Kidney (tissue), 14 donors: Measurements from ENCODE around the gene TTC28. TPM values are rescaled to one million over a fixed set of nuclear protein-coding genes. Genes with fewer than 3 reads are reported as not detected.

Source experiments
- DNase-seq, 5 donors: peaks; one replicate each; pipeline ENCODE4 v3.0.0-alpha.2; 2013 to 2020
- FAIRE-seq: peaks from 2 replicates; lab custom pipeline; 2012; peaks lifted over from hg19 to GRCh38; lab: Jason Lieb, UNC
- H3K27ac ChIP-seq, 2 donors: one replicate each; pipeline ENCODE4 v1.7.0; 2013; ENCODE audit warnings: low read depth in 2 of 2, low read length in 2 of 2, inconsistent platforms in 1 of 2
- H3K27me3 ChIP-seq: one replicate; pipeline ENCODE4 v1.7.1; 2013; ENCODE audit warnings: low read length, inconsistent platforms; ENCODE audit not compliant: control insufficient read depth, insufficient read depth
- H3K36me3 ChIP-seq, 3 donors: one replicate each; pipeline versions ENCODE4 v1.7.0 to v1.7.1; 2013; ENCODE audit warnings: low read length in 3 of 3, control low read depth in 1 of 3, inconsistent platforms in 1 of 3; ENCODE audit not compliant: insufficient read depth in 3 of 3, control insufficient read depth in 2 of 3
- H3K4me1 ChIP-seq, 3 donors: one replicate each; pipeline versions ENCODE4 v1.7.0 to v1.7.1; 2013; ENCODE audit warnings: low read length in 3 of 3, inconsistent platforms in 1 of 3, low read depth in 1 of 3; ENCODE audit not compliant: control insufficient read depth in 2 of 3, insufficient read depth in 2 of 3
- H3K4me3 ChIP-seq, 3 donors: one replicate each; pipeline versions ENCODE4 v1.7.0 to v1.8.1; 2013; ENCODE audit warnings: low read length in 3 of 3, control low read depth in 1 of 3, inconsistent platforms in 1 of 3
- H3K9ac ChIP-seq, 3 donors: one replicate each; pipeline versions ENCODE4 v1.7.0 to v1.7.1; 2013; ENCODE audit warnings: low read length in 3 of 3, control low read depth in 1 of 3, inconsistent platforms in 1 of 3
- H3K9me3 ChIP-seq, 3 donors: one replicate each; pipeline versions ENCODE4 v1.7.0 to v1.7.1; 2013; ENCODE audit warnings: low read length in 3 of 3, control low read depth in 1 of 3, inconsistent platforms in 1 of 3; ENCODE audit not compliant: control insufficient read depth in 2 of 3, insufficient read depth in 1 of 3
- CTCF ChIP-seq: IDR thresholded peaks from 3 replicates; pipeline ENCODE4 v1.5.1; 2012; ENCODE audit warnings: mild to moderate bottlenecking, moderate library complexity, borderline replicate concordance; ENCODE audit not compliant: insufficient read depth; ENCODE audit errors: extremely low read depth
- intact Hi-C: fragments of 100-400 bp; cut with DNase I; formaldehyde crosslinking; loops from one replicate; pipeline ENCODE4 v1.11.1; 2022
- polyA plus RNA-seq: library from polyadenylated mRNA; stranded (reverse); fragments of 350-450 nt; fragmentation: Illumina TruSeq; extraction: RNeasy Lipid Tissue Mini Kit (QIAGEN cat#74804); gene quantifications from one replicate; pipeline ENCODE4 v1.2.3, GENCODE V29; 2014; ENCODE audit warnings: low read depth, low replicate concordance; ENCODE audit not compliant: insufficient read depth
- total RNA-seq: library from RNA; stranded (reverse); fragmentation: NEBNext Ultra II Directional; extraction: Animal tissue kit (Norgen Biotek cat#: 25700); gene quantifications from one replicate; pipeline ENCODE4 v1.2.1, GENCODE V29; 2021
- donor health status: control.
- donor health status: control.
- donor health status: control.
- donor health status: control.
- donor health status: control.
- donor health status: DM: yes; HTN: yes; CAD: no.
- donor health status: Normal renal cell carcinoma (clear cell type).

The TTC28 gene
- total and polyA plus RNA-seq, 2 donors from 2014 or later, result 3.5 to 40.2 TPM

- Histone ChIP-seq H3K4me1 (peaks cover 0 to 2% (median 0%) of the 10 kb centered on the region in 3 donors), H3K36me3 (no peaks in the 10 kb centered on the region), H3K27me3 (no peaks in the 10 kb centered on the region), H3K4me3 (no peak overlapping the region), H3K9ac (no peak overlapping the region), H3K27ac (no peak overlapping the region), H3K9me3 (no peaks in the 10 kb centered on the region)
- TF ChIP-seq CTCF, result no peak
- DNase-seq (no peak), FAIRE-seq (no peak)
- intact Hi-C loops, result no loop called here
These were observed 494.5 kb downstream of the TTC28 start for GRCh38 chr22:28185130-28185529.

- Histone ChIP-seq H3K4me1 (peaks cover 0 to 2% (median 0%) of the 10 kb centered on the region in 3 donors), H3K4me3 (no peak overlapping the region), H3K9me3 (no peaks in the 10 kb centered on the region), H3K27me3 (no peaks in the 10 kb centered on the region), H3K36me3 (no peaks in the 10 kb centered on the region), H3K9ac (no peak overlapping the region), H3K27ac (no peak overlapping the region)
- intact Hi-C loops, result no loop called here
- TF ChIP-seq CTCF, result no peak
- peak; percentile 80 for FAIRE-seq
- no peak for DNase-seq
These were observed 496.4 kb downstream of the TTC28 start for GRCh38 chr22:28183078-28183860.

GRCh38 chr22:28180804-28181731 is 498.6 kb downstream of the TTC28 start:
- peak in 2 of 5 donors; percentile 43 to 51 for DNase-seq
- intact Hi-C loops, result no loop called here
- Histone ChIP-seq H3K36me3 (no peaks in the 10 kb centered on the region), H3K9ac (no peak overlapping the region), H3K27me3 (no peaks in the 10 kb centered on the region), H3K4me1 (peaks cover 0 to 2% (median 0%) of the 10 kb centered on the region in 3 donors), H3K9me3 (no peaks in the 10 kb centered on the region), H3K27ac (no peak overlapping the region), H3K4me3 (no peak overlapping the region)
- FAIRE-seq, result no peak
- no peak for TF ChIP-seq CTCF
